Stimulated activated CD4-positive, alpha-beta T cell treated with anti-CD3 and anti-CD28 coated beads, Interleukin-4, amount 100 ng/mL, for 24 hours (primary cell): ENCODE measurements around the gene CYP2U1.
"Not testable (repeated sequence)": the region's sequence is repeated elsewhere in the genome, so short reads cannot be mapped to it uniquely, and the experiment has no call there.

Source experiments
- DNase-seq: peaks from one replicate; pipeline ENCODE4 v3.0.0-alpha.2; 2020

The CYP2U1 gene

GRCh38 chr4:107930821-107931774, at the start of gene CYP2U1:
Gene CYP2U1, plus strand, starts transcription at chr4:107931549. Its CDS starts 95 bp downstream, at chr4:107931644.
- peak; percentile 75 for DNase-seq

GRCh38 chr4:107885865-107886264, 45.5 kb upstream of the CYP2U1 start:
- no peak for DNase-seq

GRCh38 chr4:107888237-107888636, 43.1 kb upstream of the CYP2U1 start:
- DNase-seq, result no peak

GRCh38 chr4:107890779-107891178, 40.6 kb upstream of the CYP2U1 start:
- DNase-seq, result no peak

GRCh38 chr4:107891299-107891698, 40.0 kb upstream of the CYP2U1 start:
- no peak for DNase-seq

- DNase-seq, result no peak
Measured at GRCh38 chr4:107893171-107894137, 37.9 kb upstream of the CYP2U1 start.

- no peak for DNase-seq
Measured at GRCh38 chr4:107894138-107894603, 37.2 kb upstream of the CYP2U1 start.

- no peak for DNase-seq
Measured at GRCh38 chr4:107896158-107896645, 35.1 kb upstream of the CYP2U1 start.

- DNase-seq, result no peak
Measured at GRCh38 chr4:107896646-107897045, 34.7 kb upstream of the CYP2U1 start.

GRCh38 chr4:107897823-107898222, 33.5 kb upstream of the CYP2U1 start:
- DNase-seq, result no peak

- no peak for DNase-seq
Measured at GRCh38 chr4:107900067-107900466, 31.3 kb upstream of the CYP2U1 start.

GRCh38 chr4:107900508-107900907, 30.8 kb upstream of the CYP2U1 start:
- DNase-seq, result no peak

- DNase-seq, result no peak
Measured at GRCh38 chr4:107901213-107901934, 30.0 kb upstream of the CYP2U1 start.

GRCh38 chr4:107902715-107903114, 28.6 kb upstream of the CYP2U1 start:
- DNase-seq, result no peak

GRCh38 chr4:107905082-107905481, 26.3 kb upstream of the CYP2U1 start:
- DNase-seq, result not testable (repeated sequence)

GRCh38 chr4:107906458-107907100, 24.8 kb upstream of the CYP2U1 start:
- no peak for DNase-seq

GRCh38 chr4:107908377-107908776, 23.0 kb upstream of the CYP2U1 start:
- no peak for DNase-seq

GRCh38 chr4:107913283-107913899, 18.0 kb upstream of the CYP2U1 start:
- peak; percentile 50 for DNase-seq

GRCh38 chr4:107915220-107915619, 16.1 kb upstream of the CYP2U1 start:
- DNase-seq, result no peak

GRCh38 chr4:107916623-107917022, 14.7 kb upstream of the CYP2U1 start:
- no peak for DNase-seq

GRCh38 chr4:107917500-107917899, 13.8 kb upstream of the CYP2U1 start:
- no peak for DNase-seq
